ENCODE data around the gene CUL3.

CUL3 gene

GRCh38 chr2:224426656-224427055, 158.5 kb downstream of the CUL3 start:
- no peak for DNase-seq (ENCODE audit: low read depth in 2 of 2)

- DNase-seq (ENCODE audit: low read depth in 2 of 2), result no peak
Observed at GRCh38 chr2:224421065-224421464, 164.1 kb downstream of the CUL3 start.

All from stimulated activated CD8-positive, alpha-beta memory T cell treated with anti-CD3 and anti-CD28 coated beads, Interleukin-7, amount 100 ng/mL, for 4 hours (primary cell).